OCI-LY3 (cell line): Measurements from ENCODE around the gene LYPLA2.

ENCODE experiments used
- EZH2phosphoT487 ChIP-seq: fragments of 200-600 bp; shearing (Covaris generic); IDR thresholded peaks from 2 replicates; pipeline ENCODE4 v1.6.1; 2018; ENCODE audit warnings: antibody characterized with exemption, mixed run types, low read depth
- TF ChIP-seq, protein P1 (sequence below): fragments of 200-600, 300-600 bp; sonication (generic); IDR thresholded peaks from 2 replicates; pipeline ENCODE4 v1.5.1; 2014; ENCODE audit warnings: antibody characterized with exemption, low read length, low read depth

DNA sequence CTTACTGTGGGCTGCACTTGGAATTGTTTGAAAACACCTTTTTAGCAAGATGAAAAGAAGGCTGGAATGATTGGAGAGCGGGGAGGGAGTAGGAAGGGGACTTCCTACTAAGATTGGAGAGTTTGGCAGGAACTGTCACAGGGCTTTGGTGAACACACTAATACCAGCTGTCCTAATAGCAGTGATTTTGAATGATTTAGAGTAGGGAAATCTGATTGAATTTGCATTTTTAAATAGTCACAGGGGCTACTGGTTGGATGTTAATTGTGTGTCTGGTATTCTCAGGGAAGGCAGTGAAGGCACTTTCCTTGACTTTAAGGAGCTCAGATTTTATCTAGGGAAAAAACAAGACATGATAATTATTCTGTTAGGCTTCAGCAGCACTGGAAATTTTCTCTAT, 36.8 kb downstream of the LYPLA2 start:
- TF ChIP-seq, protein P1, sequence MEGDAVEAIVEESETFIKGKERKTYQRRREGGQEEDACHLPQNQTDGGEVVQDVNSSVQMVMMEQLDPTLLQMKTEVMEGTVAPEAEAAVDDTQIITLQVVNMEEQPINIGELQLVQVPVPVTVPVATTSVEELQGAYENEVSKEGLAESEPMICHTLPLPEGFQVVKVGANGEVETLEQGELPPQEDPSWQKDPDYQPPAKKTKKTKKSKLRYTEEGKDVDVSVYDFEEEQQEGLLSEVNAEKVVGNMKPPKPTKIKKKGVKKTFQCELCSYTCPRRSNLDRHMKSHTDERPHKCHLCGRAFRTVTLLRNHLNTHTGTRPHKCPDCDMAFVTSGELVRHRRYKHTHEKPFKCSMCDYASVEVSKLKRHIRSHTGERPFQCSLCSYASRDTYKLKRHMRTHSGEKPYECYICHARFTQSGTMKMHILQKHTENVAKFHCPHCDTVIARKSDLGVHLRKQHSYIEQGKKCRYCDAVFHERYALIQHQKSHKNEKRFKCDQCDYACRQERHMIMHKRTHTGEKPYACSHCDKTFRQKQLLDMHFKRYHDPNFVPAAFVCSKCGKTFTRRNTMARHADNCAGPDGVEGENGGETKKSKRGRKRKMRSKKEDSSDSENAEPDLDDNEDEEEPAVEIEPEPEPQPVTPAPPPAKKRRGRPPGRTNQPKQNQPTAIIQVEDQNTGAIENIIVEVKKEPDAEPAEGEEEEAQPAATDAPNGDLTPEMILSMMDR, result no peak
- TF ChIP-seq EZH2phosphoT487, result no peak
